Measurements from ENCODE around the gene PNPLA5. TPM values are rescaled to one million over a fixed set of nuclear protein-coding genes. Genes with fewer than 3 reads are reported as not detected.

Gene PNPLA5
- polyA plus RNA-seq, 3 donors: not detected

DNA sequence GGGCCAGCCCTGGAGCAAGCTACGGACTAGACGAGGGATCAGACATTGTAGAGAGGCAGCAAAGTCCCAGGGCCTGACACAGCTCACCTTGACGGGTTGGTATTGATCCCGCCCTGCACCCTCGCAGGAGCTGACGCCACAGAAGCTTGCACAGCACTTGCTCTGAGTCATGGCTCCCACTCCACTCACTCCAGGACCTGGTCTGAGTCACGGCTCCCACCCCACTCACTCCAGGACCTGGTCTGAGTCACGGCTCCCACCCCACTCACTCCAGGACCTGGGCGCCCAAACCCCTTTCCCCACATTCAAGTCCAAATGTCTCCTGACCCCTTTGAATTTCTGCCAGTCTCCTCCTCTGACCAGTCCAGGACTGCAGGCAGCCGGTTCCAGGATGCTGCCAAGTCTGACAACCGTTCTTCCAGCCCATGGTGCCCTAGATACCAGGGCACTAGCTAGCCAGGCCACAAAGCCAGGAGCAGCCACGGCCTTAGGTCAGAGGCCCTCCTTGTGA, 6.0 kb upstream of the PNPLA5 start:
- Histone ChIP-seq H3K36me3 (replicated peaks in 1 of 2; ENCODE audit: control insufficient read depth in 1 of 2, insufficient read depth in 2 of 2, low read length in 2 of 2) (no peaks in the 10 kb centered on the region), H3K79me2 (ENCODE audit: insufficient read depth, low read length) (no peaks in the 10 kb centered on the region), H3K4me2 (replicated peaks; ENCODE audit: extremely low read depth, low read length, poor library complexity, severe bottlenecking) (no peak overlapping the region), H3K4me3 (replicated peaks in 1 of 3; ENCODE audit: low read depth in 2 of 3, low read length in 3 of 3) (no peak overlapping the region), H3K27ac (ENCODE audit: low read depth in 1 of 2, low read length in 2 of 2) (no peak overlapping the region), H3K4me1 (ENCODE audit: control insufficient read depth in 1 of 2, insufficient read depth in 2 of 2, low read length in 2 of 2) (no peaks in the 10 kb centered on the region), H3K27me3 (ENCODE audit: control insufficient read depth in 2 of 2, insufficient read depth in 2 of 2, low read length in 2 of 2) (peaks cover 0 to 9% of the 10 kb centered on the region in 2 donors), H3K9me3 (replicated peaks in 1 of 2; ENCODE audit: control insufficient read depth in 1 of 2, insufficient read depth in 1 of 2, low read length in 2 of 2) (no peaks in the 10 kb centered on the region), H2AFZ (ENCODE audit: insufficient read depth, low read depth, low read length, poor library complexity, severe bottlenecking) (no peak overlapping the region), H3K9ac (ENCODE audit: insufficient read depth, low read length, poor library complexity, severe bottlenecking) (no peak overlapping the region), H4K20me1 (ENCODE audit: insufficient read depth, low read length) (no peaks in the 10 kb centered on the region)
- DNase-seq: no peak
- Mint-ChIP-seq H3K27ac (no peak overlapping the region), H3K4me1 (no peaks in the 10 kb centered on the region), H3K36me3 (no peaks in the 10 kb centered on the region), H3K27me3 (ENCODE audit: low read depth in 3 of 3) (peaks cover 16 to 22% (median 18%) of the 10 kb centered on the region in 3 donors), H3K4me3 (no peak overlapping the region), H3K9me3 (no peaks in the 10 kb centered on the region)
- WGBS (ENCODE audit: insufficient coverage): 82% methylated on average over 12 of the region's 12 CpGs
- TF ChIP-seq, protein P1, sequence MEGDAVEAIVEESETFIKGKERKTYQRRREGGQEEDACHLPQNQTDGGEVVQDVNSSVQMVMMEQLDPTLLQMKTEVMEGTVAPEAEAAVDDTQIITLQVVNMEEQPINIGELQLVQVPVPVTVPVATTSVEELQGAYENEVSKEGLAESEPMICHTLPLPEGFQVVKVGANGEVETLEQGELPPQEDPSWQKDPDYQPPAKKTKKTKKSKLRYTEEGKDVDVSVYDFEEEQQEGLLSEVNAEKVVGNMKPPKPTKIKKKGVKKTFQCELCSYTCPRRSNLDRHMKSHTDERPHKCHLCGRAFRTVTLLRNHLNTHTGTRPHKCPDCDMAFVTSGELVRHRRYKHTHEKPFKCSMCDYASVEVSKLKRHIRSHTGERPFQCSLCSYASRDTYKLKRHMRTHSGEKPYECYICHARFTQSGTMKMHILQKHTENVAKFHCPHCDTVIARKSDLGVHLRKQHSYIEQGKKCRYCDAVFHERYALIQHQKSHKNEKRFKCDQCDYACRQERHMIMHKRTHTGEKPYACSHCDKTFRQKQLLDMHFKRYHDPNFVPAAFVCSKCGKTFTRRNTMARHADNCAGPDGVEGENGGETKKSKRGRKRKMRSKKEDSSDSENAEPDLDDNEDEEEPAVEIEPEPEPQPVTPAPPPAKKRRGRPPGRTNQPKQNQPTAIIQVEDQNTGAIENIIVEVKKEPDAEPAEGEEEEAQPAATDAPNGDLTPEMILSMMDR (IDR thresholded peaks at IDR 0.05): no peak
- intact Hi-C loops (cut with micrococcal nuclease): no loop called here

DNA sequence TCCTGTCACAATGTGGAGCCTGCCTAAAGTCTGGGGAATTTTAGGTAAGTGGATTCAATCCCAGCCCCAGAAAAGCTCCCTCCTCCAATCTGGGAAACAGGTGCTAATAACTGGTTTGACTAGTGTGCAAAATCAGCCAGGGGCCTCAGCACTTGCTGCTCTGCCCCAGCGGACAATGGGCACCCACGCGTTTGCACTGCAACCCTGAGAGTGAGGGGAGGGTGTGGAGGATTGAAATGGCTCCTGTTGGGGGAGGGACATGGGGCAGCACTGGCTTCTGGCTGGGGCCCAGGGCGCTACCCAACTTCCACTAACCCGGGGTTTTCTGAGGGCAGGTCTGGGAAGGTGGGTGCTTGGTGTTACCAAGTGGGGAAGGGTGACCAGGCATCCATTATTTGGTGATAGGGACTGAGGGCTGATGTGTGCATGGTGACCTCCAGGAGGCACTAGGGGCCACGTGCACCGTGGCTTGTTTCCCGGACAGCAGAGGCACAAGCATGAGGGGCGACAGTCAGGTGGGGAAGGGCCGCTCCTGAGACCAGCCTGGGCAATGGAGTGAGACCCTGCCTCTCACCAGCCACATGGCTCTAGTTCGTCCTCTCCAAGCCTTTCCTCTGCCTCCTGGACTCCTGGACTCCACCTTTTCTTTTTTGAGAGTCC, 4.3 kb upstream of the PNPLA5 start:
- Mint-ChIP-seq H3K4me1 (no peaks in the 10 kb centered on the region), H3K27ac (no peak overlapping the region), H3K9me3 (peaks cover 0 to 3% (median 0%) of the 10 kb centered on the region in 7 donors), H3K4me3 (no peak overlapping the region), H3K36me3 (no peaks in the 10 kb centered on the region), H3K27me3 (ENCODE audit: low read depth in 3 of 3) (peaks cover 30 to 34% (median 31%) of the 10 kb centered on the region in 3 donors)
- Histone ChIP-seq H3K4me3 (replicated peaks in 1 of 3; ENCODE audit: low read depth in 2 of 3, low read length in 3 of 3) (no peak overlapping the region), H3K4me2 (replicated peaks; ENCODE audit: extremely low read depth, low read length, poor library complexity, severe bottlenecking) (no peak overlapping the region), H3K79me2 (ENCODE audit: insufficient read depth, low read length) (no peaks in the 10 kb centered on the region), H4K20me1 (ENCODE audit: insufficient read depth, low read length) (no peaks in the 10 kb centered on the region), H2AFZ (ENCODE audit: insufficient read depth, low read depth, low read length, poor library complexity, severe bottlenecking) (no peak overlapping the region), H3K9ac (ENCODE audit: insufficient read depth, low read length, poor library complexity, severe bottlenecking) (no peak overlapping the region), H3K27ac (ENCODE audit: low read depth in 1 of 2, low read length in 2 of 2) (no peak overlapping the region), H3K9me3 (replicated peaks in 1 of 2; ENCODE audit: control insufficient read depth in 1 of 2, insufficient read depth in 1 of 2, low read length in 2 of 2) (no peaks in the 10 kb centered on the region), H3K27me3 (ENCODE audit: control insufficient read depth in 2 of 2, insufficient read depth in 2 of 2, low read length in 2 of 2) (peaks cover 4 to 24% of the 10 kb centered on the region in 2 donors), H3K36me3 (replicated peaks in 1 of 2; ENCODE audit: control insufficient read depth in 1 of 2, insufficient read depth in 2 of 2, low read length in 2 of 2) (no peaks in the 10 kb centered on the region), H3K4me1 (ENCODE audit: control insufficient read depth in 1 of 2, insufficient read depth in 2 of 2, low read length in 2 of 2) (no peaks in the 10 kb centered on the region)
- TF ChIP-seq, protein P1 (IDR thresholded peaks at IDR 0.05): no peak
- intact Hi-C loops (cut with micrococcal nuclease): no loop called here
- DNase-seq: no peak
- 63% methylated on average over 6 of the region's 11 CpGs for WGBS (ENCODE audit: insufficient coverage)

Measured in CD14-positive monocyte (primary cell).